Adipocyte (in vitro differentiated cells): Measurements from ENCODE around the gene ZBTB44.
"Not testable (repeated sequence)": the region's sequence is repeated elsewhere in the genome, so short reads cannot be mapped to it uniquely, and the experiment has no call there.

ENCODE experiments used
- DNase-seq: peaks from one replicate; pipeline ENCODE4 v3.0.0-alpha.2; 2015; ENCODE audit warnings: low read depth
- H3K27me3 ChIP-seq: replicated peaks from 2 replicates; pipeline ENCODE4 v1.7.0; 2013; ENCODE audit warnings: mild to moderate bottlenecking, low read length, moderate library complexity; ENCODE audit not compliant: control insufficient read depth, insufficient read depth
- H3K36me3 ChIP-seq: 2 replicates; pipeline ENCODE4 v1.7.0; 2013; ENCODE audit warnings: low read length, mild to moderate bottlenecking, moderate library complexity; ENCODE audit not compliant: control insufficient read depth, insufficient read depth, severe bottlenecking
- H3K4me1 ChIP-seq: 2 replicates; pipeline ENCODE4 v1.7.0; 2013; ENCODE audit warnings: mild to moderate bottlenecking, low read length, moderate library complexity; ENCODE audit not compliant: control insufficient read depth, insufficient read depth
- H3K4me3 ChIP-seq: 2 replicates; pipeline ENCODE4 v1.7.0; 2013; ENCODE audit warnings: mild to moderate bottlenecking, low read length, moderate library complexity
- H3K9ac ChIP-seq: 2 replicates; pipeline ENCODE4 v1.7.0; 2013; ENCODE audit warnings: mild to moderate bottlenecking, low read length, moderate library complexity
- H3K9me3 ChIP-seq: 2 replicates; pipeline ENCODE4 v1.7.0; 2013; ENCODE audit warnings: mild to moderate bottlenecking, low read length, moderate library complexity; ENCODE audit not compliant: control insufficient read depth

ZBTB44 gene

GRCh38 chr11:130314750-130315285 is at the start of gene ZBTB44:
Gene ZBTB44 (minus strand): TSS chr11:130314917. CDS start chr11:130261873, 53,044 bp downstream.
- Histone ChIP-seq H3K9ac (peak within 1 kb of the TSS; percentile 90), H3K36me3 (no peaks in the 10 kb centered on the region), H3K4me3 (peak within 1 kb of the TSS; percentile 90), H3K27me3 (no peaks in the 10 kb centered on the region), H3K4me1 (peaks cover 25% of the 10 kb centered on the region), H3K9me3 (no peaks in the 10 kb centered on the region)
- peak; percentile 97 for DNase-seq

GRCh38 chr11:130359419-130359818 is 44.7 kb upstream of the ZBTB44 start:
- H3K4me1 ChIP-seq: no peaks in the 10 kb centered on the region
- H3K9ac ChIP-seq: no peak overlapping the region
- peaks cover 4% of the 10 kb centered on the region for H3K27me3 ChIP-seq
- H3K36me3 ChIP-seq: no peaks in the 10 kb centered on the region
- no peak for DNase-seq
- H3K4me3 ChIP-seq: no peak overlapping the region
- H3K9me3 ChIP-seq: peaks cover 24% of the 10 kb centered on the region

- Histone ChIP-seq H3K4me1 (no peaks in the 10 kb centered on the region), H3K36me3 (no peaks in the 10 kb centered on the region), H3K4me3 (no peak overlapping the region), H3K9ac (no peak overlapping the region), H3K9me3 (peaks cover 30% of the 10 kb centered on the region), H3K27me3 (peaks cover 4% of the 10 kb centered on the region)
- DNase-seq: no peak
These were observed 43.7 kb upstream of the ZBTB44 start for GRCh38 chr11:130358398-130358797.

- Histone ChIP-seq H3K36me3 (no peaks in the 10 kb centered on the region), H3K27me3 (peaks cover 5% of the 10 kb centered on the region), H3K9me3 (no peaks in the 10 kb centered on the region), H3K4me1 (no peaks in the 10 kb centered on the region), H3K4me3 (no peak overlapping the region), H3K9ac (no peak overlapping the region)
- no peak for DNase-seq
These were observed 32.5 kb upstream of the ZBTB44 start for GRCh38 chr11:130347261-130347660.

- Histone ChIP-seq H3K4me3 (no peak overlapping the region), H3K4me1 (no peaks in the 10 kb centered on the region), H3K9me3 (peaks cover 10% of the 10 kb centered on the region), H3K27me3 (peaks cover 5% of the 10 kb centered on the region), H3K36me3 (no peaks in the 10 kb centered on the region), H3K9ac (no peak overlapping the region)
- DNase-seq: no peak
These were observed 30.1 kb upstream of the ZBTB44 start for GRCh38 chr11:130344841-130345240.

GRCh38 chr11:130340671-130341319 is 26.1 kb upstream of the ZBTB44 start:
- Histone ChIP-seq H3K4me3 (no peak overlapping the region), H3K4me1 (no peaks in the 10 kb centered on the region), H3K9me3 (peaks cover 10% of the 10 kb centered on the region), H3K36me3 (no peaks in the 10 kb centered on the region), H3K27me3 (peaks cover 3% of the 10 kb centered on the region), H3K9ac (no peak overlapping the region)
- no peak for DNase-seq

GRCh38 chr11:130338667-130339066 is 23.9 kb upstream of the ZBTB44 start:
- Histone ChIP-seq H3K9ac (no peak overlapping the region), H3K9me3 (peaks cover 10% of the 10 kb centered on the region), H3K36me3 (no peaks in the 10 kb centered on the region), H3K4me1 (no peaks in the 10 kb centered on the region), H3K4me3 (no peak overlapping the region), H3K27me3 (peaks cover 7% of the 10 kb centered on the region)
- DNase-seq: no peak

GRCh38 chr11:130337281-130338089 is 22.8 kb upstream of the ZBTB44 start:
- no peaks in the 10 kb centered on the region for H3K36me3 ChIP-seq
- DNase-seq: no peak
- peaks cover 10% of the 10 kb centered on the region for H3K9me3 ChIP-seq
- no peaks in the 10 kb centered on the region for H3K4me1 ChIP-seq
- peaks cover 7% of the 10 kb centered on the region for H3K27me3 ChIP-seq
- no peak overlapping the region for H3K4me3 ChIP-seq
- no peak overlapping the region for H3K9ac ChIP-seq

- not testable (repeated sequence) for H3K9me3 ChIP-seq, H3K4me3 ChIP-seq, DNase-seq, H3K4me1 ChIP-seq, H3K9ac ChIP-seq, H3K27me3 ChIP-seq, H3K36me3 ChIP-seq
These were observed 16.7 kb upstream of the ZBTB44 start for GRCh38 chr11:130331397-130331796.

GRCh38 chr11:130330101-130330684 is 15.5 kb upstream of the ZBTB44 start:
- H3K9ac ChIP-seq: no peak overlapping the region
- no peak for DNase-seq
- H3K9me3 ChIP-seq: no peaks in the 10 kb centered on the region
- H3K27me3 ChIP-seq: no peaks in the 10 kb centered on the region
- no peaks in the 10 kb centered on the region for H3K36me3 ChIP-seq
- no peak overlapping the region for H3K4me3 ChIP-seq
- peaks cover 3% of the 10 kb centered on the region for H3K4me1 ChIP-seq

GRCh38 chr11:130328420-130328819 is 13.7 kb upstream of the ZBTB44 start:
- no peak for DNase-seq
- no peak overlapping the region for H3K4me3 ChIP-seq
- no peak overlapping the region for H3K9ac ChIP-seq
- no peaks in the 10 kb centered on the region for H3K36me3 ChIP-seq
- peaks cover 14% of the 10 kb centered on the region for H3K4me1 ChIP-seq
- no peaks in the 10 kb centered on the region for H3K9me3 ChIP-seq
- H3K27me3 ChIP-seq: no peaks in the 10 kb centered on the region
